Caco-2 (cell line): ENCODE measurements around the gene CD59. TPM values are rescaled to one million over a fixed set of nuclear protein-coding genes. Genes with fewer than 3 reads are reported as not detected.

Experiments
- BruUV-seq: library from RNA; stranded (reverse); fragments of 400-500 nt; replicated peaks from 2 replicates; lab custom pipeline; 2021; lab: Mats Ljungman, UMichigan
- CTCF ChIA-PET: fragments of 300-600 bp; sonication (Branson Sonifier 250); formaldehyde crosslinking; loops from one replicate; lab custom pipeline; 2022; ENCODE audit warnings: antibody characterized with exemption; lab: Charles Lee
- POLR2A ChIA-PET: fragments of 300-600 bp; sonication (Branson Sonifier 250); formaldehyde crosslinking; loops from one replicate; lab custom pipeline; 2022; ENCODE audit warnings: antibody characterized with exemption; lab: Charles Lee
- DNase-seq, 2 experiments: peaks; one replicate each; pipeline versions ENCODE4 v3.0.0 to v3.0.0-alpha.2; 2020 to 2022
- H3K27me3 ChIP-seq: replicated peaks from 2 replicates; pipeline ENCODE4 v1.6.0; 2011; ENCODE audit warnings: low read length; ENCODE audit not compliant: control insufficient read depth, insufficient read depth
- H3K36me3 ChIP-seq: 2 replicates; pipeline ENCODE4 v1.5.1; 2011; ENCODE audit warnings: low read length; ENCODE audit not compliant: control insufficient read depth, insufficient read depth
- H3K4me1 ChIP-seq: fragments of 250-450 bp; sonication (Bioruptor Pico); 2 replicates; pipeline ENCODE4 v1.5.1; 2020; ENCODE audit warnings: mild to moderate bottlenecking
- H3K4me3 ChIP-seq: 2 replicates; pipeline ENCODE4 v1.5.1; 2011; ENCODE audit warnings: low read depth, mild to moderate bottlenecking, control low read depth, low read length
- H3K9me3 ChIP-seq: fragments of 250-450 bp; sonication (Bioruptor Pico); 2 replicates; pipeline ENCODE4 v1.5.1; 2020; ENCODE audit warnings: mild to moderate bottlenecking, moderate library complexity
- H3K27ac Mint-ChIP-seq: one replicate; pipeline ENCODE4 v1.8.0; 2022; ENCODE audit warnings: mixed read lengths; ENCODE audit not compliant: unreplicated experiment
- H3K27me3 Mint-ChIP-seq: one replicate; pipeline ENCODE4 v1.8.0; 2022; ENCODE audit warnings: mixed read lengths; ENCODE audit not compliant: insufficient read depth, unreplicated experiment
- H3K36me3 Mint-ChIP-seq: one replicate; pipeline ENCODE4 v1.8.0; 2022; ENCODE audit warnings: mild to moderate bottlenecking, mixed read lengths; ENCODE audit not compliant: insufficient read depth, unreplicated experiment
- H3K4me1 Mint-ChIP-seq: one replicate; pipeline ENCODE4 v1.8.0; 2022; ENCODE audit warnings: low read depth, mixed read lengths; ENCODE audit not compliant: unreplicated experiment
- H3K4me3 Mint-ChIP-seq: one replicate; pipeline ENCODE4 v1.8.0; 2022; ENCODE audit warnings: mild to moderate bottlenecking, moderate library complexity, mixed read lengths; ENCODE audit not compliant: unreplicated experiment
- H3K9me3 Mint-ChIP-seq: one replicate; pipeline ENCODE4 v1.8.0; 2022; ENCODE audit warnings: mixed read lengths; ENCODE audit not compliant: unreplicated experiment
- intact Hi-C: fragments of 100-400 bp; cut with micrococcal nuclease; formaldehyde crosslinking; loops from one replicate; pipeline ENCODE4 v1.10.0; 2022; ENCODE audit not compliant: unreplicated experiment
- total RNA-seq: library from RNA; stranded (reverse); gene quantifications from 2 replicates; pipeline ENCODE4 v1.2.3, GENCODE V29; 2022
- TF ChIP-seq, protein P1 (sequence below), 2 experiments: fragments of 200-600 bp in 1 of 2; IDR thresholded peaks; 1 replicate in 1 of 2; 2 replicates in 1 of 2; pipeline versions ENCODE4 v1.5.1 to v1.8.0; 2011 to 2022; ENCODE audit warnings: antibody characterized with exemption in 1 of 2, control low read depth in 1 of 2, inconsistent platforms in 1 of 2, low read depth in 1 of 2, low read length in 1 of 2, mild to moderate bottlenecking in 1 of 2, moderate library complexity in 1 of 2; ENCODE audit not compliant: insufficient read depth in 1 of 2, severe bottlenecking in 1 of 2, unreplicated experiment in 1 of 2

Gene CD59
- total RNA-seq, 1 experiment from 2014 or later = 149 TPM

DNA sequence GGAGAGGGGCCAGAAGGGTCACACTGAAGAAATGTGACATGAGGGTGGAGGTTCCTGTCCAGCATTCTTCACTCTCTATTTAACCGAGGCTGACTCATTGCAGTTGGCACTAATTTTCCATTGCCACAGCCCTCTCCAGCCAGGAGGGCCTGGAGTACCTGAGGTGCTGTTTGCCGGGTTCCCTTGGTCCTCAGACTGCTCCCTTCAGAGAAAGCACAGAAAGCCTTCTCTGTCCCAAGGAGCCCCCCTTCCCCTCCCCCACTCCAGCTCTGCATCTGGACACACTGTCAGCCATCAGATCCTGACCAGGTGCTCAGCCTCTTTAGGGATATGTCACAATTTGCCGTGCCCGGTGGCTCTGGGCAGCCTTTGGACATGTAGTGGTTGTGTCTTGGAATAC lies 32.4 kb downstream of the CD59 start:
- no peaks in the 10 kb centered on the region for H3K27me3 Mint-ChIP-seq
- no peak overlapping the region for H3K4me3 ChIP-seq
- CTCF ChIA-PET = no interaction called here
- no peaks in the 10 kb centered on the region for H3K36me3 ChIP-seq
- peaks cover 18% of the 10 kb centered on the region for H3K4me1 ChIP-seq
- no peaks in the 10 kb centered on the region for H3K27me3 ChIP-seq
- H3K4me1 Mint-ChIP-seq = peaks cover 12% of the 10 kb centered on the region
- H3K27ac Mint-ChIP-seq = no peak overlapping the region
- intact Hi-C loops = loop anchor here (5.0 kb wide), 1 partner anchor 34 kb away; the partner anchor contains the start of gene CD59
- no peak overlapping the region for H3K4me3 Mint-ChIP-seq
- H3K9me3 ChIP-seq = no peaks in the 10 kb centered on the region
- no peak for DNase-seq
- no TSS peak for BruUV-seq
- no peaks in the 10 kb centered on the region for H3K9me3 Mint-ChIP-seq
- peaks cover 18% of the 10 kb centered on the region for H3K36me3 Mint-ChIP-seq
- POLR2A ChIA-PET = no interaction called here
- TF ChIP-seq, protein P1, sequence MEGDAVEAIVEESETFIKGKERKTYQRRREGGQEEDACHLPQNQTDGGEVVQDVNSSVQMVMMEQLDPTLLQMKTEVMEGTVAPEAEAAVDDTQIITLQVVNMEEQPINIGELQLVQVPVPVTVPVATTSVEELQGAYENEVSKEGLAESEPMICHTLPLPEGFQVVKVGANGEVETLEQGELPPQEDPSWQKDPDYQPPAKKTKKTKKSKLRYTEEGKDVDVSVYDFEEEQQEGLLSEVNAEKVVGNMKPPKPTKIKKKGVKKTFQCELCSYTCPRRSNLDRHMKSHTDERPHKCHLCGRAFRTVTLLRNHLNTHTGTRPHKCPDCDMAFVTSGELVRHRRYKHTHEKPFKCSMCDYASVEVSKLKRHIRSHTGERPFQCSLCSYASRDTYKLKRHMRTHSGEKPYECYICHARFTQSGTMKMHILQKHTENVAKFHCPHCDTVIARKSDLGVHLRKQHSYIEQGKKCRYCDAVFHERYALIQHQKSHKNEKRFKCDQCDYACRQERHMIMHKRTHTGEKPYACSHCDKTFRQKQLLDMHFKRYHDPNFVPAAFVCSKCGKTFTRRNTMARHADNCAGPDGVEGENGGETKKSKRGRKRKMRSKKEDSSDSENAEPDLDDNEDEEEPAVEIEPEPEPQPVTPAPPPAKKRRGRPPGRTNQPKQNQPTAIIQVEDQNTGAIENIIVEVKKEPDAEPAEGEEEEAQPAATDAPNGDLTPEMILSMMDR (IDR thresholded peaks at IDR 0.05; ENCODE audit: insufficient read depth in 1 of 2, low read depth in 1 of 2, low read length in 1 of 2, severe bottlenecking in 1 of 2, unreplicated experiment in 1 of 2) = no peak

DNA sequence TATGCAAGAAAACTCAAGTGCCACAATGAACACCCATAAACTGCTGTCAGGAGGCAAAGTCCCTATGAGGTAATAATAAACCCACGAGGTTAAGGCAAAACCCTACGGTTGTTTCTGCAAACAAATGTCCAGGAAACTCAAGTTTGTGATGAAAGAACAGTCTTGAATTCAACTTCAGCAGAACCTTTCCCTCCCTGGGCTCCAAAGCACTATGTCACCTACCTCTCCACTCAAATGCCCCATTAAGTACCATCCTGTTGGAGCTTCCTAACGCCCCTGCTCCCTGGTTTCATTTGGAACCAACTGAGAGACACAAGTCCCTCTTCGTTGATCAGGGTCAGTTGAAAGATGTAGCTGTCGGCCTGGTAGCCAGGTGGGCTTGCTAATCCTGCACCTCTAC lies 33.0 kb downstream of the CD59 start:
- Histone ChIP-seq H3K4me1 (peaks cover 18% of the 10 kb centered on the region), H3K27me3 (no peaks in the 10 kb centered on the region), H3K36me3 (no peaks in the 10 kb centered on the region), H3K4me3 (no peak overlapping the region), H3K9me3 (no peaks in the 10 kb centered on the region)
- intact Hi-C loops = loop anchor here (5.0 kb wide), 1 partner anchor 34 kb away; the partner anchor contains the start of gene CD59
- no peak overlapping the region for H3K27ac Mint-ChIP-seq
- H3K4me3 Mint-ChIP-seq = no peak overlapping the region
- H3K9me3 Mint-ChIP-seq = no peaks in the 10 kb centered on the region
- POLR2A ChIA-PET = no interaction called here
- no TSS peak for BruUV-seq
- CTCF ChIA-PET = no interaction called here
- no peak for DNase-seq
- peaks cover 13% of the 10 kb centered on the region for H3K36me3 Mint-ChIP-seq
- peaks cover 12% of the 10 kb centered on the region for H3K4me1 Mint-ChIP-seq
- TF ChIP-seq, protein P1 (IDR thresholded peaks at IDR 0.05; ENCODE audit: insufficient read depth in 1 of 2, low read depth in 1 of 2, low read length in 1 of 2, severe bottlenecking in 1 of 2, unreplicated experiment in 1 of 2) = no peak
- H3K27me3 Mint-ChIP-seq = no peaks in the 10 kb centered on the region

DNA sequence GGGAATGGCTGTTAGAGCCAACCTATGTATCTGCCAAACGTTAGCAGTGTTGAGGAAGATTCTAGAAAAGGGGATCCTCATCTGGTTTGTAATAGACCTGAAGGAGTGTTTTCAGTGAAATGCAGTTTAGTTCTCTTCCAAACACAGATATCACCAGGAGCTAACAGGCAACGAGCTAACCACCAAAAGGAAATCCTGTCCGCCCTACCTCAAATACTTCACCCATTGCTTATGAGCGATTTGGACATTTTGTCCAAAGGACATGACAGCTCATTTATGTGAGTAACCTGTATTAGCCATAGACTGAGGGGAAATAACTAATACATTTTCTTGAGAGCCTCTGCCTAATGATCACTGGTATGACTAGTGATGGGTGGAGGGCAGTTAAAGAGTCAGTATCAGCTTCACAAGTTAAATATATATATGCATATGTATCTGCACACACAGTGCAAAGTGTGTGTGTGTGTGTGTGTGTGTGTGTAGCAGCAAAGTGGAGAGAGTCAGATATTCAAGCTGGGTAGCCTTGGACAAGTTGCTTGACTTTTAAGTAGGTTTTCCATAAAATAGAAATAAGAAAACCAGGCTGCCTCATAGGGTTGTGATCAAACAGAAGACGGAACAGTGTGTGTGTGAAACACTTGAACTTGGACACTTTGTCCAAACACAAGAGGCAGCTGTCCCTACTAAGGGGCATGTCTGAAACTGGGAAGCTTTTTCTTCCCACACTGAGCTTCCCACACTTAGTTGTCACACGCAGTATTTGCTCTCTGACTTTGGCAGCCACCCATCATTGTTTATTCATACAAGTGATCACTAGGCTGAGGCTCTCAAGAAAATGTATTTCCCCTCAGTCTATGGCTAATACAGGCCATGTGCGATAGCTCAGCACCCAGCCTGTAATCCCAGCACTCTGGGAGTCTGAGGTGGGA lies 34.7 kb downstream of the CD59 start:
- peaks cover 12% of the 10 kb centered on the region for H3K4me1 Mint-ChIP-seq
- intact Hi-C loops = loop anchor here (5.0 kb wide), 1 partner anchor 36 kb away; the partner anchor contains the start of gene CD59
- CTCF ChIA-PET = interaction anchor here (0.5 to 2.4 kb wide), 3 partner anchors 15 to 286 kb away, joined by 3 to 5 read pairs (median 4); no protein-coding TSS in a partner anchor

More for the DNA sequence above, 34.7 kb downstream of the CD59 start:
- Mint-ChIP-seq H3K27ac (peak overlapping the region; percentile 66), H3K27me3 (peaks cover 2% of the 10 kb centered on the region), H3K36me3 (peaks cover 13% of the 10 kb centered on the region), H3K9me3 (no peaks in the 10 kb centered on the region), H3K4me3 (peak overlapping the region; percentile 85)
- Histone ChIP-seq H3K9me3 (no peaks in the 10 kb centered on the region), H3K4me1 (peaks cover 18% of the 10 kb centered on the region), H3K27me3 (no peaks in the 10 kb centered on the region), H3K36me3 (no peaks in the 10 kb centered on the region), H3K4me3 (peak overlapping the region; percentile 85)
- POLR2A ChIA-PET = no interaction called here
- TF ChIP-seq, protein P1 (IDR thresholded peaks at IDR 0.05; ENCODE audit: insufficient read depth in 1 of 2, low read depth in 1 of 2, low read length in 1 of 2, severe bottlenecking in 1 of 2, unreplicated experiment in 1 of 2) = no peak
- no TSS peak for BruUV-seq
- DNase-seq = no peak
